K562 (cell line): ENCODE data around the gene ECI2.

Experiments used
- CC2D1A ChIP-seq: fragments of 450-650 bp; IDR thresholded peaks from 2 replicates; pipeline ENCODE4 v1.6.1; 2017; ENCODE audit warnings: mild to moderate bottlenecking
- CEBPB ChIP-seq: fragments of 450-650 bp; IDR thresholded peaks from 2 replicates; pipeline ENCODE4 v1.6.1; 2016; ENCODE audit warnings: missing genetic modification characterization, missing compliant biosample characterization
- CTCF ChIP-seq, 3 experiments: IDR thresholded peaks in 2 of 3; conservative IDR thresholded peaks in 1 of 3; 2 replicates each; pipeline ENCODE4 v1.5.1; 2011 to 2012; ENCODE audit warnings: low read length in 3 of 3, mild to moderate bottlenecking in 3 of 3, control low read depth in 2 of 3, improper control_type of control experiment in 1 of 3, inconsistent platforms in 1 of 3, low read depth in 1 of 3, mixed read lengths in 1 of 3, moderate library complexity in 1 of 3; ENCODE audit not compliant: insufficient read depth in 2 of 3
- NR2F6 ChIP-seq: fragments of 450-650 bp; formaldehyde crosslinking; IDR thresholded peaks from 2 replicates; pipeline ENCODE4 v1.4.0; 2020; ENCODE audit warnings: mild to moderate bottlenecking
- RFX5 ChIP-seq: IDR thresholded peaks from 2 replicates; pipeline ENCODE4 v1.6.1; 2011; ENCODE audit warnings: low read depth, mild to moderate bottlenecking, improper control_type of control experiment, low read length
- SP1 ChIP-seq: sonication (generic); formaldehyde crosslinking; IDR thresholded peaks from 2 replicates; pipeline ENCODE4 v1.8.1; 2022; ENCODE audit warnings: mild to moderate bottlenecking, missing genetic modification reagents
- SREBF2 ChIP-seq: sonication (generic); formaldehyde crosslinking; IDR thresholded peaks from 2 replicates; pipeline ENCODE4 v1.4.0; 2020; ENCODE audit warnings: mild to moderate bottlenecking, missing genetic modification reagents
- TAF15 ChIP-seq: fragments of 200-400 bp; formaldehyde crosslinking; IDR thresholded peaks from 2 replicates; pipeline ENCODE4 v1.6.1; 2017; ENCODE audit warnings: mild to moderate bottlenecking, low read depth, low read length, moderate library complexity
- ZBTB40 ChIP-seq, 2 experiments: fragments of 450-650 bp in 1 of 2; sonication (generic) in 1 of 2; formaldehyde crosslinking in 1 of 2; IDR thresholded peaks; 2 replicates each; pipeline versions ENCODE4 v1.7.1 to v1.9.0; 2016 to 2022; ENCODE audit warnings: inconsistent platforms in 1 of 2, mild to moderate bottlenecking in 1 of 2, missing genetic modification reagents in 1 of 2
- ZNF3 ChIP-seq: fragments of 250-450 bp; sonication (Bioruptor Pico); IDR thresholded peaks from 2 replicates; pipeline ENCODE4 v1.5.0; 2021; ENCODE audit warnings: mild to moderate bottlenecking, moderate library complexity
- ZNF512 ChIP-seq: IDR thresholded peaks from 2 replicates; pipeline ENCODE4 v1.6.1; 2016; ENCODE audit warnings: missing genetic modification characterization, missing compliant biosample characterization
- ZNF551 ChIP-seq: fragments of 250-450 bp; sonication (Bioruptor Pico); IDR thresholded peaks from 2 replicates; pipeline ENCODE4 v1.5.0; 2021; ENCODE audit warnings: mild to moderate bottlenecking, moderate library complexity

DNA sequence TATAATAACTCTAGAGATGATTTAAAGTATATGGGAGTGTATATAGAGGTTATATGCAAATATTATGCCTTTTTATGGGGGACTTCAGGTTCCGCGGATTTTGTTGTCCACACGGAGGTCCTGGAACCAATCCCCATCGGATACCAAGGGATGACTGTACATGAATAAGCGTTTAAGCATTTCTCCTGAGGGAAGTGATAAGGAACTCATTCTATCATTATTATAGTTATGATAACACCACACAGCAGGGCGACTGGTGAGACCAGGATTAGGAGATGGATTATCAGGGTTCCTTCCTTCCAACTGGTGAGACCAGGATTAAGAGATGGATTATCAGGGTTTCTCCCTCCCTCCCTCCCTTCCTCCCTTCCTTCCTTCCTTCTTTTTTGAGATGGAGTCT lies 6.6 kb downstream of the ECI2 start:
- TF ChIP-seq SP1 (CRISPR knock-in tag) (no peak), CTCF (IDR thresholded peaks at IDR 0.05 in 2 of 3, conservative IDR thresholded peaks at IDR 0.05 in 1 of 3; ENCODE audit: insufficient read depth in 2 of 3, low read depth in 1 of 3, low read length in 3 of 3) (no peak), ZNF512 (tag) (no peak), NR2F6 (CRISPR knock-in tag) (no peak), ZNF551 (CRISPR knock-in tag) (no peak), SREBF2 (CRISPR knock-in tag) (no peak), ZNF3 (CRISPR knock-in tag) (no peak), TAF15 (no peak), ZBTB40 (IDR thresholded peaks at IDR 0.05) (no peak), ZBTB40 (CRISPR knock-in tag; IDR thresholded peaks at IDR 0.05) (no peak), RFX5 (no peak), CC2D1A (no peak), CEBPB (tag) (no peak)
